Measurements from ENCODE around the gene VILL. TPM values are rescaled to one million over a fixed set of nuclear protein-coding genes. Genes with fewer than 3 reads are reported as not detected.

The VILL gene
- total and polyA plus RNA-seq, 2 donors (not counting 3 experiments of a cell fraction or from before 2014, with no cell fraction given): 9.0 to 10.0 TPM

DNA sequence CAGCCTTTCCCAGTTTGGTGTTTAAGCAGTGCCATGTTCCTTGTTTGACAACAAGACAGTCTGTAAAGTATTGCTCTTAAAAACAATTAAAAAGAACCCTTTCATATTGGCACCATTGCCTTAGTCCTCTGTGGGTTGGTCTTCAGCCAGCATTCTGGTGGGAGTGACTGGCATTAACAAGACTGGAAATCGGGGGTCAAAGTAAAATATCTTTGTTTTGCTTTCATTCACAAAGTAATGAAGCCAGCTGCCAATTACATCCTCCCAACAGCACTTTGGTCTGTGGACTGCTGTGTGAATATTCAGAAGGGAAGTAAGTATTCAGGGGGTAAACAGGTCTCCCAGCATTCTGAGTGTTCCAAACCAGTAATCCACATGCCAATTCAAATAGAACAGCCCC lies 8.3 kb upstream of the VILL start:
- FAIRE-seq: no peak
- Histone ChIP-seq H3K27ac (ENCODE audit: insufficient read depth, low read depth, low read length) (no peak overlapping the region), H3K27me3 (ENCODE audit: control insufficient read depth in 2 of 2, insufficient read depth in 2 of 2, low read length in 2 of 2) (no peaks in the 10 kb centered on the region)

More for the DNA sequence above, 8.3 kb upstream of the VILL start:
- Histone ChIP-seq H2AFZ (ENCODE audit: low read depth, low read length) (no peak overlapping the region), H3K4me2 (ENCODE audit: insufficient read depth, low read length) (no peak overlapping the region), H3K4me3 (replicated peaks in 1 of 3; ENCODE audit: insufficient read depth in 1 of 3, low read depth in 1 of 3, low read length in 3 of 3) (no peak overlapping the region), H4K20me1 (replicated peaks; ENCODE audit: control insufficient read depth, extremely low read depth, insufficient read depth, low read length) (no peaks in the 10 kb centered on the region), H3K4me1 (ENCODE audit: control insufficient read depth, extremely low read depth, insufficient read depth, low read length) (no peaks in the 10 kb centered on the region), H3K79me2 (ENCODE audit: control insufficient read depth, insufficient read depth, low read length) (no peaks in the 10 kb centered on the region), H3K9me3 (replicated peaks; ENCODE audit: control insufficient read depth, insufficient read depth, low read length) (no peaks in the 10 kb centered on the region), H3K36me3 (ENCODE audit: control insufficient read depth in 2 of 2, extremely low read depth in 1 of 2, insufficient read depth in 2 of 2, low read length in 2 of 2) (peaks cover 0 to 8% of the 10 kb centered on the region in 2 experiments), H3K9ac (replicated peaks; ENCODE audit: extremely low read depth, insufficient read depth, low read length) (no peak overlapping the region), H3K9me1 (replicated peaks; ENCODE audit: control insufficient read depth, extremely low read depth, insufficient read depth, low read length) (no peaks in the 10 kb centered on the region)
- POLR2A ChIA-PET: no interaction called here
- CTCF ChIA-PET: interaction anchor here (6.4 to 6.9 kb wide), 2 partner anchors 8 to 14 kb away, joined by 35 to 53 read pairs; no protein-coding TSS in a partner anchor
- BruUV-seq (replicated peaks): no TSS peak
- no peak for TF ChIP-seq POLR2AphosphoS5 (IDR thresholded peaks at IDR 0.05; ENCODE audit: insufficient read depth, low read depth, low read length)
- TF ChIP-seq, protein P1, sequence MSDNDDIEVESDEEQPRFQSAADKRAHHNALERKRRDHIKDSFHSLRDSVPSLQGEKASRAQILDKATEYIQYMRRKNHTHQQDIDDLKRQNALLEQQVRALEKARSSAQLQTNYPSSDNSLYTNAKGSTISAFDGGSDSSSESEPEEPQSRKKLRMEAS (IDR thresholded peaks at IDR 0.05; ENCODE audit: insufficient read depth, insufficient read length): no peak
- TF ChIP-seq GATA2 (IDR thresholded peaks at IDR 0.05; ENCODE audit: insufficient read depth, insufficient read length, low read depth, low read length): no peak
- no peak for TF ChIP-seq POLR2A (IDR thresholded peaks at IDR 0.05; ENCODE audit: low read depth, low read length)
- TF ChIP-seq MYC (IDR thresholded peaks at IDR 0.05; ENCODE audit: low read depth, low read length): no peak
- no peak for TF ChIP-seq JUN (IDR thresholded peaks at IDR 0.05; ENCODE audit: borderline replicate concordance, insufficient read depth, insufficient read length, low read depth)
- TF ChIP-seq FOS (IDR thresholded peaks at IDR 0.05; ENCODE audit: borderline replicate concordance, insufficient read depth, low read length): no peak
- TF ChIP-seq, protein P2, sequence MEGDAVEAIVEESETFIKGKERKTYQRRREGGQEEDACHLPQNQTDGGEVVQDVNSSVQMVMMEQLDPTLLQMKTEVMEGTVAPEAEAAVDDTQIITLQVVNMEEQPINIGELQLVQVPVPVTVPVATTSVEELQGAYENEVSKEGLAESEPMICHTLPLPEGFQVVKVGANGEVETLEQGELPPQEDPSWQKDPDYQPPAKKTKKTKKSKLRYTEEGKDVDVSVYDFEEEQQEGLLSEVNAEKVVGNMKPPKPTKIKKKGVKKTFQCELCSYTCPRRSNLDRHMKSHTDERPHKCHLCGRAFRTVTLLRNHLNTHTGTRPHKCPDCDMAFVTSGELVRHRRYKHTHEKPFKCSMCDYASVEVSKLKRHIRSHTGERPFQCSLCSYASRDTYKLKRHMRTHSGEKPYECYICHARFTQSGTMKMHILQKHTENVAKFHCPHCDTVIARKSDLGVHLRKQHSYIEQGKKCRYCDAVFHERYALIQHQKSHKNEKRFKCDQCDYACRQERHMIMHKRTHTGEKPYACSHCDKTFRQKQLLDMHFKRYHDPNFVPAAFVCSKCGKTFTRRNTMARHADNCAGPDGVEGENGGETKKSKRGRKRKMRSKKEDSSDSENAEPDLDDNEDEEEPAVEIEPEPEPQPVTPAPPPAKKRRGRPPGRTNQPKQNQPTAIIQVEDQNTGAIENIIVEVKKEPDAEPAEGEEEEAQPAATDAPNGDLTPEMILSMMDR (IDR thresholded peaks at IDR 0.05; ENCODE audit: extremely low read depth in 1 of 2, insufficient read depth in 1 of 2, low read depth in 1 of 2, low read length in 2 of 2): no peak
- TF ChIP-seq EZH2 (IDR thresholded peaks at IDR 0.05; ENCODE audit: borderline replicate concordance, low read depth, low read length, severe bottlenecking): no peak
- DNase-seq (ENCODE audit: low read depth, low spot score): peak; percentile 64
- dilution Hi-C loops (cut with MboI; ENCODE audit: extremely low pct_ligation_motif_present, low sequenced_read_pairs): no loop called here
- intact Hi-C loops (cut with micrococcal nuclease): no loop called here
